ENCODE measurements around the gene ENDOU. TPM values are rescaled to one million over a fixed set of nuclear protein-coding genes. Genes with fewer than 3 reads are reported as not detected.

ENDOU gene
- total RNA-seq, 5 donors from 2014 or later (not counting 1 experiment from before 2014, with no cell fraction given), result not detected

GRCh38 chr12:47750229-47750798 lies 25.0 kb upstream of the ENDOU start:
- Histone ChIP-seq H3K36me3 (ENCODE audit: control insufficient read depth in 2 of 2, extremely low read depth in 1 of 2, insufficient read depth in 1 of 2, low read length in 1 of 2) (no peaks in the 10 kb centered on the region), H3K27me3 (replicated peaks in 1 of 2; ENCODE audit: control insufficient read depth in 2 of 2, extremely low read depth in 1 of 2, insufficient read depth in 2 of 2, low read length in 1 of 2) (peaks cover 0 to 39% of the 10 kb centered on the region in 2 experiments), H3K27ac (ENCODE audit: low read length) (no peak overlapping the region), H3K9me3 (no peaks in the 10 kb centered on the region), H3K4me1 (ENCODE audit: control insufficient read depth in 1 of 2, extremely low read depth in 1 of 2, insufficient read depth in 2 of 2, low read length in 2 of 2) (peaks cover 0 to 7% of the 10 kb centered on the region in 2 experiments), H3K4me3 (ENCODE audit: control insufficient read depth in 1 of 2, extremely low read depth in 1 of 2, low read length in 1 of 2) (no peak overlapping the region)
- Mint-ChIP-seq H3K27me3 (no peaks in the 10 kb centered on the region), H3K4me1 (peaks cover 3 to 9% (median 4%) of the 10 kb centered on the region in 3 donors), H3K27ac (no peak overlapping the region), H3K36me3 (no peaks in the 10 kb centered on the region), H3K9me3 (no peaks in the 10 kb centered on the region), H3K4me3 (no peak overlapping the region)
- CTCF ChIA-PET, result no interaction called here
- 95% methylated on average over 9 of the region's 10 CpGs for WGBS (ENCODE audit: insufficient coverage)
- no peak for ATAC-seq (replicated peaks in 1 of 4)
- no peak for DNase-seq
- POLR2A ChIA-PET, result interaction anchor here in 1 of 2 donors (0.5 kb wide), 1 partner anchor 538 kb away, joined by 6 read pairs; no protein-coding TSS in a partner anchor

GRCh38 chr12:47748899-47749298 lies 23.6 kb upstream of the ENDOU start:
- no peaks in the 10 kb centered on the region for H3K27me3 Mint-ChIP-seq
- Histone ChIP-seq H3K27ac (ENCODE audit: low read length) (no peak overlapping the region), H3K4me1 (ENCODE audit: control insufficient read depth in 1 of 2, extremely low read depth in 1 of 2, insufficient read depth in 2 of 2, low read length in 2 of 2) (peaks cover 0 to 3% of the 10 kb centered on the region in 2 experiments), H3K36me3 (ENCODE audit: control insufficient read depth in 2 of 2, extremely low read depth in 1 of 2, insufficient read depth in 1 of 2, low read length in 1 of 2) (no peaks in the 10 kb centered on the region), H3K4me3 (ENCODE audit: control insufficient read depth in 1 of 2, extremely low read depth in 1 of 2, low read length in 1 of 2) (no peak overlapping the region), H3K27me3 (replicated peaks in 1 of 2; ENCODE audit: control insufficient read depth in 2 of 2, extremely low read depth in 1 of 2, insufficient read depth in 2 of 2, low read length in 1 of 2) (peaks cover 0 to 48% of the 10 kb centered on the region in 2 experiments), H3K9me3 (no peaks in the 10 kb centered on the region)
- H3K36me3 Mint-ChIP-seq, result no peaks in the 10 kb centered on the region
- no peak overlapping the region for H3K27ac Mint-ChIP-seq
- H3K9me3 Mint-ChIP-seq, result no peaks in the 10 kb centered on the region
- POLR2A ChIA-PET, result no interaction called here
- ATAC-seq (replicated peaks in 1 of 4) (no peak), DNase-seq (no peak)
- CTCF ChIA-PET, result no interaction called here
- H3K4me1 Mint-ChIP-seq, result peaks cover 0 to 8% (median 2%) of the 10 kb centered on the region in 3 donors
- 85% methylated on average over 3 of the region's 3 CpGs for WGBS (ENCODE audit: insufficient coverage)
- H3K4me3 Mint-ChIP-seq, result no peak overlapping the region

- POLR2A ChIA-PET, result no interaction called here
- Mint-ChIP-seq H3K9me3 (no peaks in the 10 kb centered on the region), H3K27me3 (no peaks in the 10 kb centered on the region), H3K4me3 (no peak overlapping the region), H3K27ac (no peak overlapping the region), H3K36me3 (no peaks in the 10 kb centered on the region), H3K4me1 (peaks cover 2 to 10% (median 3%) of the 10 kb centered on the region in 3 donors)
- no peak overlapping the region for H3K4me3 ChIP-seq (ENCODE audit: control insufficient read depth in 1 of 2, extremely low read depth in 1 of 2, low read length in 1 of 2)
- H3K27ac ChIP-seq (ENCODE audit: low read length), result no peak overlapping the region
- CTCF ChIA-PET, result no interaction called here
- H3K9me3 ChIP-seq, result no peaks in the 10 kb centered on the region
- H3K4me1 ChIP-seq (ENCODE audit: control insufficient read depth in 1 of 2, extremely low read depth in 1 of 2, insufficient read depth in 2 of 2, low read length in 2 of 2), result peaks cover 0 to 3% of the 10 kb centered on the region in 2 experiments
- no peaks in the 10 kb centered on the region for H3K36me3 ChIP-seq (ENCODE audit: control insufficient read depth in 2 of 2, extremely low read depth in 1 of 2, insufficient read depth in 1 of 2, low read length in 1 of 2)
- no CpG with 5 or more reads among the region's 1 CpG for WGBS (ENCODE audit: insufficient coverage)
- ATAC-seq (replicated peaks in 1 of 4) (no peak), DNase-seq (no peak)
- H3K27me3 ChIP-seq (replicated peaks in 1 of 2; ENCODE audit: control insufficient read depth in 2 of 2, extremely low read depth in 1 of 2, insufficient read depth in 2 of 2, low read length in 1 of 2), result peaks cover 0 to 52% of the 10 kb centered on the region in 2 experiments
Measured at GRCh38 chr12:47748507-47748828, 23.2 kb upstream of the ENDOU start.

GRCh38 chr12:47747596-47748506 lies 22.6 kb upstream of the ENDOU start:
- Mint-ChIP-seq H3K36me3 (no peaks in the 10 kb centered on the region), H3K4me3 (no peak overlapping the region), H3K9me3 (no peaks in the 10 kb centered on the region), H3K27ac (no peak overlapping the region), H3K4me1 (peaks cover 2 to 15% (median 8%) of the 10 kb centered on the region in 3 donors), H3K27me3 (no peaks in the 10 kb centered on the region)
- H3K27ac ChIP-seq (ENCODE audit: low read length), result no peak overlapping the region
- H3K4me3 ChIP-seq (ENCODE audit: control insufficient read depth in 1 of 2, extremely low read depth in 1 of 2, low read length in 1 of 2), result no peak overlapping the region
- ChIA-PET CTCF (interaction anchor here in 1 of 2 donors (1.7 kb wide), 1 partner anchor 20 kb away, joined by 8 read pairs; no protein-coding TSS in a partner anchor), POLR2A (no interaction called here)
- no peaks in the 10 kb centered on the region for H3K9me3 ChIP-seq
- ATAC-seq (replicated peaks in 1 of 4), result no peak
- peaks cover 0 to 57% of the 10 kb centered on the region in 2 experiments for H3K27me3 ChIP-seq (replicated peaks in 1 of 2; ENCODE audit: control insufficient read depth in 2 of 2, extremely low read depth in 1 of 2, insufficient read depth in 2 of 2, low read length in 1 of 2)
- no peak for DNase-seq
- 91% methylated on average over 9 of the region's 14 CpGs for WGBS (ENCODE audit: insufficient coverage)
- no peaks in the 10 kb centered on the region for H3K36me3 ChIP-seq (ENCODE audit: control insufficient read depth in 2 of 2, extremely low read depth in 1 of 2, insufficient read depth in 1 of 2, low read length in 1 of 2)
- H3K4me1 ChIP-seq (ENCODE audit: control insufficient read depth in 1 of 2, extremely low read depth in 1 of 2, insufficient read depth in 2 of 2, low read length in 2 of 2), result peaks cover 0 to 3% of the 10 kb centered on the region in 2 experiments

- no peaks in the 10 kb centered on the region for H3K27me3 Mint-ChIP-seq
- DNase-seq (no peak), ATAC-seq (replicated peaks in 1 of 4) (no peak)
- H3K4me1 Mint-ChIP-seq, result peaks cover 7 to 19% (median 14%) of the 10 kb centered on the region in 3 donors
- H3K9me3 Mint-ChIP-seq, result no peaks in the 10 kb centered on the region
- Histone ChIP-seq H3K27ac (ENCODE audit: low read length) (no peak overlapping the region), H3K4me1 (ENCODE audit: control insufficient read depth in 1 of 2, extremely low read depth in 1 of 2, insufficient read depth in 2 of 2, low read length in 2 of 2) (peaks cover 0 to 7% of the 10 kb centered on the region in 2 experiments), H3K27me3 (replicated peaks in 1 of 2; ENCODE audit: control insufficient read depth in 2 of 2, extremely low read depth in 1 of 2, insufficient read depth in 2 of 2, low read length in 1 of 2) (peaks cover 0 to 57% of the 10 kb centered on the region in 2 experiments), H3K9me3 (no peaks in the 10 kb centered on the region), H3K36me3 (ENCODE audit: control insufficient read depth in 2 of 2, extremely low read depth in 1 of 2, insufficient read depth in 1 of 2, low read length in 1 of 2) (no peaks in the 10 kb centered on the region), H3K4me3 (ENCODE audit: control insufficient read depth in 1 of 2, extremely low read depth in 1 of 2, low read length in 1 of 2) (no peak overlapping the region)
- ChIA-PET POLR2A (no interaction called here), CTCF (interaction anchor here (0.9 to 1.7 kb wide), 3 partner anchors 9 to 33 kb away, joined by 3 to 8 read pairs (median 3); no protein-coding TSS in a partner anchor)
- no peak overlapping the region for H3K27ac Mint-ChIP-seq
- 91% methylated on average over 4 of the region's 4 CpGs for WGBS (ENCODE audit: insufficient coverage)
- no peaks in the 10 kb centered on the region for H3K36me3 Mint-ChIP-seq
- H3K4me3 Mint-ChIP-seq, result no peak overlapping the region
Measured at GRCh38 chr12:47747126-47747525, 21.8 kb upstream of the ENDOU start.

- POLR2A ChIA-PET, result no interaction called here
- Mint-ChIP-seq H3K27ac (no peak overlapping the region), H3K27me3 (no peaks in the 10 kb centered on the region), H3K9me3 (no peaks in the 10 kb centered on the region), H3K36me3 (no peaks in the 10 kb centered on the region), H3K4me3 (no peak overlapping the region), H3K4me1 (peaks cover 13 to 25% (median 16%) of the 10 kb centered on the region in 3 donors)
- ATAC-seq (replicated peaks in 1 of 4) (no peak), DNase-seq (no peak)
- Histone ChIP-seq H3K4me3 (ENCODE audit: control insufficient read depth in 1 of 2, extremely low read depth in 1 of 2, low read length in 1 of 2) (no peak overlapping the region), H3K36me3 (ENCODE audit: control insufficient read depth in 2 of 2, extremely low read depth in 1 of 2, insufficient read depth in 1 of 2, low read length in 1 of 2) (no peaks in the 10 kb centered on the region), H3K9me3 (no peaks in the 10 kb centered on the region), H3K27me3 (replicated peaks in 1 of 2; ENCODE audit: control insufficient read depth in 2 of 2, extremely low read depth in 1 of 2, insufficient read depth in 2 of 2, low read length in 1 of 2) (peaks cover 0 to 57% of the 10 kb centered on the region in 2 experiments), H3K27ac (ENCODE audit: low read length) (no peak overlapping the region), H3K4me1 (ENCODE audit: control insufficient read depth in 1 of 2, extremely low read depth in 1 of 2, insufficient read depth in 2 of 2, low read length in 2 of 2) (peaks cover 5 to 13% of the 10 kb centered on the region in 2 experiments)
- 82% methylated on average over 4 of the region's 7 CpGs for WGBS (ENCODE audit: insufficient coverage)
- CTCF ChIA-PET, result interaction anchor here (0.6 to 1.7 kb wide), 4 partner anchors 9 to 91 kb away, joined by 3 to 8 read pairs (median 3); no protein-coding TSS in a partner anchor
Measured at GRCh38 chr12:47746523-47746922, 21.2 kb upstream of the ENDOU start.

All from T-cell (primary cell).